DND-41 (cell line): Measurements from ENCODE around the gene PDE3A.

ENCODE experiments used
- ATAC-seq: fragments of 200-7000 bp; cut with Tn5 transposase; 3 replicates; pipeline ENCODE4 v1.9.1; 2021; ENCODE audit warnings: low read depth; ENCODE audit not compliant: insufficient read depth
- DNase-seq: peaks from one replicate; pipeline ENCODE4 v3.0.0-alpha.2; 2020
- H2AFZ ChIP-seq: 2 replicates; pipeline ENCODE4 v1.6.0; 2012; ENCODE audit warnings: low read depth, low read length
- H3K27ac ChIP-seq: 2 replicates; pipeline ENCODE4 v1.5.1; 2012; ENCODE audit warnings: low read length, inconsistent platforms
- H3K27me3 ChIP-seq: fragments of 200-600 bp; sonication (generic); 2 replicates; pipeline ENCODE4 v1.6.0; 2012; ENCODE audit warnings: low read length, mild to moderate bottlenecking, inconsistent platforms; ENCODE audit not compliant: insufficient read depth, poor library complexity
- H3K36me3 ChIP-seq: 2 replicates; pipeline ENCODE4 v1.5.1; 2012; ENCODE audit warnings: low read length, inconsistent platforms; ENCODE audit not compliant: insufficient read depth
- H3K4me1 ChIP-seq: 2 replicates; pipeline ENCODE4 v1.5.1; 2012; ENCODE audit warnings: mild to moderate bottlenecking, low read length; ENCODE audit not compliant: insufficient read depth
- H3K4me2 ChIP-seq: 2 replicates; pipeline ENCODE4 v1.6.0; 2012; ENCODE audit warnings: mild to moderate bottlenecking, moderate library complexity, low read length, inconsistent platforms; ENCODE audit not compliant: insufficient read depth
- H3K4me3 ChIP-seq, 2 experiments: fragments of 200-600 bp in 1 of 2; shearing (Covaris generic) in 1 of 2; 2 replicates each; pipeline ENCODE4 v1.5.1; 2012 to 2016; ENCODE audit warnings: inconsistent platforms in 2 of 2, low read length in 2 of 2, mild to moderate bottlenecking in 2 of 2, low read depth in 1 of 2, moderate library complexity in 1 of 2
- H3K79me2 ChIP-seq: 2 replicates; pipeline ENCODE4 v1.6.0; 2012; ENCODE audit warnings: low read length, inconsistent platforms; ENCODE audit not compliant: insufficient read depth
- H3K9ac ChIP-seq: 2 replicates; pipeline ENCODE4 v1.6.0; 2012; ENCODE audit warnings: low read depth, mild to moderate bottlenecking, inconsistent platforms, low read length, moderate library complexity
- H3K9me3 ChIP-seq: 2 replicates; pipeline ENCODE4 v1.5.1; 2012; ENCODE audit warnings: low read length, moderate library complexity, mild to moderate bottlenecking, inconsistent platforms; ENCODE audit not compliant: insufficient read depth, severe bottlenecking
- H4K20me1 ChIP-seq: 2 replicates; pipeline ENCODE4 v1.6.0; 2012; ENCODE audit warnings: low read length; ENCODE audit not compliant: insufficient read depth
- EZH2 ChIP-seq: IDR thresholded peaks from 3 replicates; pipeline ENCODE4 v1.6.1; 2012; ENCODE audit warnings: borderline replicate concordance, low read depth, mild to moderate bottlenecking, moderate library complexity, low read length, inconsistent platforms; ENCODE audit not compliant: severe bottlenecking
- TF ChIP-seq, protein P1 (sequence below): IDR thresholded peaks from 2 replicates; pipeline ENCODE4 v1.5.1; 2012; ENCODE audit warnings: borderline replicate concordance, low read length, moderate library complexity, mild to moderate bottlenecking; ENCODE audit not compliant: poor library complexity, severe bottlenecking; ENCODE audit errors: extremely low read depth

The PDE3A gene

DNA sequence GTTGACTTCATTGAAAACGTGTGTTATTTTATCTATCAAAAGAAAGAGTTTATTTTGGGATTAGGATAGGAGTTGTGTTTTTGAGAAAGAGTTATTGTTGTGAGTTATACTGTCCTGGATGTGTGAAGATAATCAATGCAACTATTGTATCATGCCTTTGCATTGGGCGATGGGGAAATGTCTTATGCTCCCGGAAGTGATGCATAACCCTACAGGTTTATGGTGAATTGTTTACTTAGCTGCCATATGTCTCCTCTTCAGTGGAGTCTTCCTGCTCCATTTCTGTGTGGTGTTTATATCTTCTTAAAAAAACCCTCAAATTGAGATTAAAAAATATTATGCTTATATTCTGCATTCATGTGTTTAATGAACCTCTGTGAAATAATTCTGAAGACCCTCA lies 6.5 kb downstream of the PDE3A start:
- DNase-seq (no peak), ATAC-seq (no peak)
- no peak overlapping the region for H3K9ac ChIP-seq
- no peak overlapping the region for H2AFZ ChIP-seq
- H3K36me3 ChIP-seq: no peaks in the 10 kb centered on the region
- no peak overlapping the region for H3K27ac ChIP-seq
- no peak overlapping the region for H3K4me3 ChIP-seq
- H3K27me3 ChIP-seq: no peaks in the 10 kb centered on the region
- H4K20me1 ChIP-seq: no peaks in the 10 kb centered on the region
- H3K79me2 ChIP-seq: no peaks in the 10 kb centered on the region
- no peaks in the 10 kb centered on the region for H3K4me1 ChIP-seq
- no peak overlapping the region for H3K4me2 ChIP-seq
- H3K9me3 ChIP-seq: no peaks in the 10 kb centered on the region
- no peak for TF ChIP-seq EZH2
- TF ChIP-seq, protein P1, sequence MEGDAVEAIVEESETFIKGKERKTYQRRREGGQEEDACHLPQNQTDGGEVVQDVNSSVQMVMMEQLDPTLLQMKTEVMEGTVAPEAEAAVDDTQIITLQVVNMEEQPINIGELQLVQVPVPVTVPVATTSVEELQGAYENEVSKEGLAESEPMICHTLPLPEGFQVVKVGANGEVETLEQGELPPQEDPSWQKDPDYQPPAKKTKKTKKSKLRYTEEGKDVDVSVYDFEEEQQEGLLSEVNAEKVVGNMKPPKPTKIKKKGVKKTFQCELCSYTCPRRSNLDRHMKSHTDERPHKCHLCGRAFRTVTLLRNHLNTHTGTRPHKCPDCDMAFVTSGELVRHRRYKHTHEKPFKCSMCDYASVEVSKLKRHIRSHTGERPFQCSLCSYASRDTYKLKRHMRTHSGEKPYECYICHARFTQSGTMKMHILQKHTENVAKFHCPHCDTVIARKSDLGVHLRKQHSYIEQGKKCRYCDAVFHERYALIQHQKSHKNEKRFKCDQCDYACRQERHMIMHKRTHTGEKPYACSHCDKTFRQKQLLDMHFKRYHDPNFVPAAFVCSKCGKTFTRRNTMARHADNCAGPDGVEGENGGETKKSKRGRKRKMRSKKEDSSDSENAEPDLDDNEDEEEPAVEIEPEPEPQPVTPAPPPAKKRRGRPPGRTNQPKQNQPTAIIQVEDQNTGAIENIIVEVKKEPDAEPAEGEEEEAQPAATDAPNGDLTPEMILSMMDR: no peak

DNA sequence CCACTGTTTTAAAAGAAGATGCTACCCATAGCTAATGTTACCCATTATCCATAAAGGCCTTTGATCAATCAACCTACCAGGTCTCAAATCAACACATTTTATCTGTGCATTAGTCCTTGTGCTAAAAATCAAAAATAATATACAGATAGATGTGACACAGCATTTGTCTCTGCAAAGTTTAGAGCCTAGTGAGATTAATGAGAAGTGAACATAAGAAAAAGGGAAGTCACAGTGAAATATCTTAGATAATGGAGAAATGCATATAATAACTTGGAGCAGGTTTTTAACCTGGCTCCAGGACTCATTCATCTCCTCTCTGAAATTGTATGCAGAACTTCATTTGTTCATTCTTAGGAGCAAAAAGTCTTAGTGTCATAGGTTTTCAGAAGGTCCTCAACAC lies 7.2 kb downstream of the PDE3A start:
- Histone ChIP-seq H3K4me1 (no peaks in the 10 kb centered on the region), H3K9me3 (no peaks in the 10 kb centered on the region), H3K4me3 (no peak overlapping the region), H4K20me1 (no peaks in the 10 kb centered on the region), H3K79me2 (no peaks in the 10 kb centered on the region), H3K27ac (no peak overlapping the region), H3K27me3 (no peaks in the 10 kb centered on the region), H3K36me3 (no peaks in the 10 kb centered on the region), H2AFZ (no peak overlapping the region), H3K4me2 (no peak overlapping the region), H3K9ac (no peak overlapping the region)
- DNase-seq (no peak), ATAC-seq (no peak)
- no peak for TF ChIP-seq EZH2
- TF ChIP-seq, protein P1: no peak

DNA sequence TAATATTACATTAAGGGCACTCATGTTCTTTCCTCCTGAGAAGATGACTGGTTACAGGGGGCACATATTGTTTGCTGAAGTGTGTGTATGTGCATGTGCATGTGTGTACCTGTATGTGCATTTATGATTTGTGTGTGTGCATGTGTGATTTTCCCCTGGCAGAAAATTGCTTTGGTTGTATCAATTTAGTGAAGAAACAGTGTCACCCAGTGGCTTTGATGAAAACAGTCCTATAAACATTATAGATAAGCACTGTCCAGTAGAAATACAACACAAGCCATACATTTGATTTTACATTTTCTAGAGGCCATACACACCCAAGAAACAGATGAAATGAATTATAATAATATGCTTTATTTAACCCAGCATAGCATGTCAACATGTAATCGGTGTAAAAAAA lies 8.6 kb downstream of the PDE3A start:
- no peaks in the 10 kb centered on the region for H3K27me3 ChIP-seq
- DNase-seq (no peak), ATAC-seq (no peak)
- no peak overlapping the region for H3K4me2 ChIP-seq
- no peak overlapping the region for H2AFZ ChIP-seq
- no peak overlapping the region for H3K9ac ChIP-seq
- H3K36me3 ChIP-seq: no peaks in the 10 kb centered on the region
- no peak overlapping the region for H3K4me3 ChIP-seq
- TF ChIP-seq, protein P1: peak; percentile 43
- TF ChIP-seq EZH2: no peak
- no peaks in the 10 kb centered on the region for H4K20me1 ChIP-seq
- H3K9me3 ChIP-seq: no peaks in the 10 kb centered on the region
- H3K27ac ChIP-seq: no peak overlapping the region
- H3K79me2 ChIP-seq: no peaks in the 10 kb centered on the region
- H3K4me1 ChIP-seq: no peaks in the 10 kb centered on the region

DNA sequence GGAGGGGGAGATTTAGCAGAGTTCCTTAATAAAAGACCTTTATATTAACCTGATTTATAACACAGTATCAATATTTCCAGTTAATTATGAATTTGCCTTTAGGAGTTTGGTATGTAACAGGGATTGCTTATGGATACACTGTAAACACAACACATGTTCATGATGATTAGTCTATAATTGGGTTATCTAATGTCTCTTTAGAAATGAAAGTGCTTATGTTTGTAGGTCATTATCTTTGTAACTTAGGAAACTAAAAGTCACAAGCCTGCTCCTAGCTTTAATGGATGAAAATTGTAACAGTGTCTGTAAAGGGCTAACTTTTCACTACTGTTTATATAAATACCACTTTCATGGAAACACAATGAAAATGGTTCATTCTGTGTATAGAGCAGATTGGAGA lies 9.4 kb downstream of the PDE3A start:
- no peak for TF ChIP-seq EZH2
- TF ChIP-seq, protein P1: no peak
- Histone ChIP-seq H3K9ac (no peak overlapping the region), H3K36me3 (no peaks in the 10 kb centered on the region), H3K4me2 (no peak overlapping the region), H4K20me1 (no peaks in the 10 kb centered on the region), H3K9me3 (no peaks in the 10 kb centered on the region), H2AFZ (no peak overlapping the region), H3K27me3 (no peaks in the 10 kb centered on the region), H3K4me1 (no peaks in the 10 kb centered on the region), H3K27ac (no peak overlapping the region), H3K79me2 (no peaks in the 10 kb centered on the region), H3K4me3 (no peak overlapping the region)
- DNase-seq (no peak), ATAC-seq (no peak)
